Lower leg skin (tissue), 4 donors: ENCODE data around the gene PLOD1. TPM values are rescaled to one million over a fixed set of nuclear protein-coding genes. Genes with fewer than 3 reads are reported as not detected.
"Not testable (repeated sequence)": the region's sequence is repeated elsewhere in the genome, so short reads cannot be mapped to it uniquely, and the experiment has no call there.

ENCODE experiments used
- DNase-seq, 2 donors: peaks; one replicate each; pipeline ENCODE4 v3.0.0-alpha.2; 2019; ENCODE audit warnings: low spot score in 2 of 2
- H3K4me3 ChIP-seq: fragments of 200-600 bp; sonication (generic); 2 replicates; pipeline ENCODE4 v1.5.1; 2017; ENCODE audit warnings: mild to moderate bottlenecking, low read depth; ENCODE audit not compliant: poor library complexity, severe bottlenecking
- CTCF ChIP-seq, 3 donors: fragments of 450-650 bp; IDR thresholded peaks; one replicate each; pipeline ENCODE4 v1.5.1; 2016; ENCODE audit warnings: antibody characterized with exemption in 3 of 3, mild to moderate bottlenecking in 3 of 3, moderate library complexity in 2 of 3
- POLR2A ChIP-seq, 2 donors: fragments of 450-650 bp; IDR thresholded peaks; one replicate each; pipeline ENCODE4 v1.6.1; 2016 to 2017; ENCODE audit warnings: antibody characterized with exemption in 2 of 2, mild to moderate bottlenecking in 1 of 2, moderate library complexity in 1 of 2
- WGBS, 2 donors: methylation state at CpG; one replicate each; pipeline ENCODE4 v1.1.5; 2018; 5-methylcytosine and 5-hydroxymethylcytosine counted together
- intact Hi-C: fragments of 100-400 bp; cut with DNase I; formaldehyde crosslinking; loops from one replicate; pipeline ENCODE4 v1.15.0; 2023; ENCODE audit warnings: low total_unique reads
- total RNA-seq, 4 donors: library from RNA; depleted of rRNA; stranded (reverse); fragments of >200 nt; gene quantifications; one replicate each; pipeline ENCODE4 v1.1.0, GENCODE V29; 2016

Gene PLOD1
- total RNA-seq, 4 donors from 2014 or later = 26.5 to 54.0 (median 41.3) TPM

- no peak for TF ChIP-seq POLR2A (IDR thresholded peaks at IDR 0.05)
- TF ChIP-seq CTCF (IDR thresholded peaks at IDR 0.05) = no peak
- no peak for DNase-seq
- no peak overlapping the region for H3K4me3 ChIP-seq
- WGBS, 2 donors = 50 to 68% methylated on average over 2 to 3 of the region's 3 CpGs
- intact Hi-C loops = no loop called here
Observed at GRCh38 chr1:11888877-11889208, 45.7 kb upstream of the PLOD1 start.

GRCh38 chr1:11891433-11892186 lies 42.9 kb upstream of the PLOD1 start:
- TF ChIP-seq CTCF (IDR thresholded peaks at IDR 0.05) (no peak), POLR2A (IDR thresholded peaks at IDR 0.05) (no peak)
- WGBS, 2 donors = 87 to 89% methylated on average over 6 of the region's 6 CpGs
- no peak for DNase-seq
- no peak overlapping the region for H3K4me3 ChIP-seq
- intact Hi-C loops = loop anchor here (10.0 kb wide), 1 partner anchor 47 kb away; the partner anchor contains the start of gene NPPA

- DNase-seq = no peak
- TF ChIP-seq CTCF (IDR thresholded peaks at IDR 0.05) = no peak
- no peak for TF ChIP-seq POLR2A (IDR thresholded peaks at IDR 0.05)
Observed at GRCh38 chr1:11893907-11894251, 40.6 kb upstream of the PLOD1 start.

GRCh38 chr1:11894501-11894900 lies 40.0 kb upstream of the PLOD1 start:
- intact Hi-C loops = loop anchor here (10.0 kb wide), 1 partner anchor 50 kb away; the partner anchor contains the start of gene NPPA
- 63 to 68% methylated on average over 1 of the region's 1 CpG for WGBS, 2 donors
- H3K4me3 ChIP-seq, DNase-seq: not testable (repeated sequence)

More at GRCh38 chr1:11893907-11894251, 40.6 kb upstream of the PLOD1 start:
- 0% methylated on average over 2 to 3 of the region's 5 CpGs for whole genome bisulfite sequencing, 2 donors
- H3K4me3 ChIP-seq = no peak overlapping the region
- intact Hi-C loops = loop anchor here (10.0 kb wide), 1 partner anchor 49 kb away; the partner anchor contains the start of gene NPPA

GRCh38 chr1:11898086-11898785 lies 36.3 kb upstream of the PLOD1 start:
- no peak for DNase-seq
- WGBS, 2 donors = 19 to 30% methylated on average over 31 of the region's 38 CpGs
- no peak overlapping the region for H3K4me3 ChIP-seq
- intact Hi-C loops = loop anchor here (10.0 kb wide), 1 partner anchor 53 kb away; the partner anchor contains the start of gene NPPA
- TF ChIP-seq POLR2A (IDR thresholded peaks at IDR 0.05) (no peak), CTCF (IDR thresholded peaks at IDR 0.05) (no peak)

- intact Hi-C loops = loop anchor here (10.0 kb wide), 1 partner anchor 54 kb away; the partner anchor contains the start of gene NPPA
- TF ChIP-seq CTCF (IDR thresholded peaks at IDR 0.05) = no peak
- no peak for TF ChIP-seq POLR2A (IDR thresholded peaks at IDR 0.05)
- DNase-seq = no peak
- 13 to 14% methylated on average over 18 to 26 of the region's 26 CpGs for WGBS, 2 donors
- no peak overlapping the region for H3K4me3 ChIP-seq
Observed at GRCh38 chr1:11898831-11899467, 35.6 kb upstream of the PLOD1 start.

- 53 to 64% methylated on average over 9 of the region's 9 CpGs for WGBS, 2 donors
- H3K4me3 ChIP-seq, DNase-seq, intact Hi-C loops: not testable (repeated sequence)
Observed at GRCh38 chr1:11901446-11901845, 33.1 kb upstream of the PLOD1 start.
